Measurements from ENCODE around the gene ZNF586. TPM values are rescaled to one million over a fixed set of nuclear protein-coding genes. Genes with fewer than 3 reads are reported as not detected.

ZNF586 gene
- total RNA-seq, 1 donor, result 19.5 TPM

GRCh38 chr19:57755031-57755430 is 14.4 kb upstream of the ZNF586 start:
- Histone ChIP-seq H3K79me2 (ENCODE audit: insufficient read depth, low read length) (peaks cover 15% of the 10 kb centered on the region), H3K9me3 (ENCODE audit: low read depth, low read length) (peaks cover 28% of the 10 kb centered on the region)

GRCh38 chr19:57757941-57758340 is 11.5 kb upstream of the ZNF586 start:
- peaks cover 25% of the 10 kb centered on the region for H3K9me3 ChIP-seq (ENCODE audit: low read depth, low read length)
- no peak for DNase-seq (ENCODE audit: insufficient read length, low spot score, missing footprints)
- no peaks in the 10 kb centered on the region for H3K4me1 ChIP-seq (ENCODE audit: insufficient read depth, low read length)
- H3K36me3 ChIP-seq (ENCODE audit: insufficient read depth, low read length), result peaks cover 65% of the 10 kb centered on the region
- H3K4me2 ChIP-seq (ENCODE audit: insufficient read depth, low read length), result no peak overlapping the region
- H3K27ac ChIP-seq (ENCODE audit: low read depth, low read length), result no peak overlapping the region
- no peak for TF ChIP-seq CTCF (IDR thresholded peaks at IDR 0.05; ENCODE audit: extremely low read depth, low read depth, low read length)
- no peak overlapping the region for H3K4me3 ChIP-seq (ENCODE audit: insufficient read depth, low read length)
- no peaks in the 10 kb centered on the region for H4K20me1 ChIP-seq (ENCODE audit: insufficient read depth, low read length)
- peaks cover 2% of the 10 kb centered on the region for H3K79me2 ChIP-seq (ENCODE audit: insufficient read depth, low read length)
- H3K27me3 ChIP-seq (ENCODE audit: insufficient read depth, low read length), result no peaks in the 10 kb centered on the region
- no peak overlapping the region for H2AFZ ChIP-seq (ENCODE audit: low read length)

More at GRCh38 chr19:57755031-57755430, 14.4 kb upstream of the ZNF586 start:
- peaks cover 79% of the 10 kb centered on the region for H3K36me3 ChIP-seq (ENCODE audit: insufficient read depth, low read length)
- H3K4me2 ChIP-seq (ENCODE audit: insufficient read depth, low read length), result no peak overlapping the region
- no peaks in the 10 kb centered on the region for H3K4me1 ChIP-seq (ENCODE audit: insufficient read depth, low read length)
- H3K27ac ChIP-seq (ENCODE audit: low read depth, low read length), result no peak overlapping the region
- H3K27me3 ChIP-seq (ENCODE audit: insufficient read depth, low read length), result no peaks in the 10 kb centered on the region
- H3K4me3 ChIP-seq (ENCODE audit: insufficient read depth, low read length), result no peak overlapping the region
- H4K20me1 ChIP-seq (ENCODE audit: insufficient read depth, low read length), result peaks cover 1% of the 10 kb centered on the region
- TF ChIP-seq CTCF (IDR thresholded peaks at IDR 0.05; ENCODE audit: extremely low read depth, low read depth, low read length), result no peak
- DNase-seq (ENCODE audit: insufficient read length, low spot score, missing footprints), result no peak
- H2AFZ ChIP-seq (ENCODE audit: low read length), result no peak overlapping the region

- H3K4me2 ChIP-seq (ENCODE audit: insufficient read depth, low read length), result no peak overlapping the region
- no peaks in the 10 kb centered on the region for H3K27me3 ChIP-seq (ENCODE audit: insufficient read depth, low read length)
- TF ChIP-seq CTCF (IDR thresholded peaks at IDR 0.05; ENCODE audit: extremely low read depth, low read depth, low read length), result no peak
- H3K36me3 ChIP-seq (ENCODE audit: insufficient read depth, low read length), result peaks cover 54% of the 10 kb centered on the region
- no peak for DNase-seq (ENCODE audit: insufficient read length, low spot score, missing footprints)
- H3K4me1 ChIP-seq (ENCODE audit: insufficient read depth, low read length), result no peaks in the 10 kb centered on the region
- H3K9me3 ChIP-seq (ENCODE audit: low read depth, low read length), result peaks cover 16% of the 10 kb centered on the region
- H3K27ac ChIP-seq (ENCODE audit: low read depth, low read length), result no peak overlapping the region
- no peaks in the 10 kb centered on the region for H4K20me1 ChIP-seq (ENCODE audit: insufficient read depth, low read length)
- no peak overlapping the region for H2AFZ ChIP-seq (ENCODE audit: low read length)
- peaks cover under 1% of the 10 kb centered on the region for H3K79me2 ChIP-seq (ENCODE audit: insufficient read depth, low read length)
- no peak overlapping the region for H3K4me3 ChIP-seq (ENCODE audit: insufficient read depth, low read length)
These were observed 10.4 kb upstream of the ZNF586 start for GRCh38 chr19:57759096-57759495.

GRCh38 chr19:57771417-57771816 is 1.9 kb downstream of the ZNF586 start:
- Histone ChIP-seq H3K27ac (ENCODE audit: low read depth, low read length) (no peak overlapping the region), H3K27me3 (ENCODE audit: insufficient read depth, low read length) (no peaks in the 10 kb centered on the region), H4K20me1 (ENCODE audit: insufficient read depth, low read length) (peaks cover 3% of the 10 kb centered on the region), H3K36me3 (ENCODE audit: insufficient read depth, low read length) (peaks cover 15% of the 10 kb centered on the region), H3K79me2 (ENCODE audit: insufficient read depth, low read length) (peaks cover 57% of the 10 kb centered on the region), H3K4me3 (ENCODE audit: insufficient read depth, low read length) (no peak overlapping the region), H3K4me2 (ENCODE audit: insufficient read depth, low read length) (no peak overlapping the region), H3K9me3 (ENCODE audit: low read depth, low read length) (peaks cover 5% of the 10 kb centered on the region), H3K4me1 (ENCODE audit: insufficient read depth, low read length) (peaks cover 3% of the 10 kb centered on the region), H2AFZ (ENCODE audit: low read length) (no peak overlapping the region)
- DNase-seq (ENCODE audit: insufficient read length, low spot score, missing footprints), result no peak
- no peak for TF ChIP-seq CTCF (IDR thresholded peaks at IDR 0.05; ENCODE audit: extremely low read depth, low read depth, low read length)
